PC-9 (cell line): ENCODE data around the gene CYGB. TPM values are rescaled to one million over a fixed set of nuclear protein-coding genes. Genes with fewer than 3 reads are reported as not detected.

Experiments
- BruUV-seq: library from RNA; stranded (reverse); fragments of 400-500 nt; replicated peaks from 2 replicates; lab custom pipeline; 2021; lab: Mats Ljungman, UMichigan
- CTCF ChIA-PET: fragments of 300-600 bp; sonication (Branson Sonifier 250); formaldehyde crosslinking; loops from one replicate; lab custom pipeline; 2022; ENCODE audit warnings: antibody characterized with exemption; lab: Charles Lee
- POLR2A ChIA-PET: fragments of 300-600 bp; sonication (Branson Sonifier 250); formaldehyde crosslinking; loops from one replicate; lab custom pipeline; 2022; ENCODE audit warnings: antibody characterized with exemption; ENCODE audit not compliant: unreplicated experiment; lab: Charles Lee
- DNase-seq, 2 experiments: peaks; one replicate each; pipeline versions ENCODE4 v3.0.0 to v3.0.0-alpha.2; 2015 to 2022; ENCODE audit warnings: mixed read lengths in 1 of 2
- H2AFZ ChIP-seq: fragments of 200-600 bp; sonication (generic); 2 replicates; pipeline ENCODE4 v1.8.1; 2017; ENCODE audit warnings: antibody characterized with exemption
- H3F3A ChIP-seq: fragments of 200-600 bp; sonication (generic); 2 replicates; pipeline ENCODE4 v1.8.1; 2017; ENCODE audit warnings: antibody characterized with exemption, mild to moderate bottlenecking, low read depth; ENCODE audit not compliant: insufficient read depth
- H3K27ac ChIP-seq: fragments of 200-600 bp; sonication (generic); 2 replicates; pipeline ENCODE4 v1.6.1; 2016; ENCODE audit warnings: mixed run types
- H3K27me3 ChIP-seq: fragments of 200-600 bp; sonication (generic); 2 replicates; pipeline ENCODE4 v1.6.1; 2016; ENCODE audit warnings: low read depth, mixed run types; ENCODE audit not compliant: insufficient read depth
- H3K36me3 ChIP-seq: fragments of 200-600 bp; sonication (generic); 2 replicates; pipeline ENCODE4 v1.6.1; 2016; ENCODE audit warnings: low read depth, mixed run types
- H3K4me1 ChIP-seq: fragments of 200-600 bp; sonication (generic); replicated peaks from 2 replicates; pipeline ENCODE4 v1.6.1; 2016; ENCODE audit warnings: mixed run types; ENCODE audit not compliant: insufficient read depth
- H3K4me2 ChIP-seq: fragments of 200-600 bp; sonication (generic); 2 replicates; pipeline ENCODE4 v1.6.1; 2017; ENCODE audit warnings: mixed run types
- H3K4me3 ChIP-seq: fragments of 200-600 bp; sonication (generic); 2 replicates; pipeline ENCODE4 v1.6.1; 2016; ENCODE audit warnings: mixed run types
- H3K79me2 ChIP-seq: fragments of 200-600 bp; sonication (generic); 2 replicates; pipeline ENCODE4 v1.6.1; 2017; ENCODE audit warnings: low read depth, mixed run types
- H3K9me2 ChIP-seq: fragments of 200-600 bp; sonication (generic); 2 replicates; pipeline ENCODE4 v1.8.1; 2017; ENCODE audit warnings: mild to moderate bottlenecking; ENCODE audit not compliant: insufficient read depth
- H3K9me3 ChIP-seq: fragments of 200-600 bp; sonication (generic); 2 replicates; pipeline ENCODE4 v1.8.1; 2016; ENCODE audit warnings: low read depth; ENCODE audit not compliant: insufficient read depth
- H4K20me1 ChIP-seq: fragments of 200-600 bp; sonication (generic); 2 replicates; pipeline ENCODE4 v1.8.1; 2017; ENCODE audit not compliant: insufficient read depth
- CTCF ChIP-seq: fragments of 200-600 bp; sonication (generic); conservative IDR thresholded peaks from 2 replicates; pipeline ENCODE4 v1.6.1; 2017; ENCODE audit warnings: mixed run types, antibody characterized with exemption, mild to moderate bottlenecking, moderate library complexity
- EZH2 ChIP-seq: fragments of 200-600 bp; sonication (generic); IDR thresholded peaks from 2 replicates; pipeline ENCODE4 v1.8.0; 2017; ENCODE audit warnings: antibody characterized with exemption, low read depth
- intact Hi-C: fragments of 100-400 bp; cut with micrococcal nuclease; formaldehyde crosslinking; loops from one replicate; pipeline ENCODE4 v1.10.0; 2022; ENCODE audit not compliant: unreplicated experiment
- total RNA-seq: library from RNA; stranded (reverse); gene quantifications from 2 replicates; pipeline ENCODE4 v1.2.3, GENCODE V29; 2021

CYGB gene
- total RNA-seq, 1 experiment from 2014 or later, result 1.1 TPM

GRCh38 chr17:76481071-76481655 lies 56.3 kb downstream of the CYGB start:
- Histone ChIP-seq H3K27ac (no peak overlapping the region), H3K9me2 (no peaks in the 10 kb centered on the region), H3K27me3 (no peaks in the 10 kb centered on the region), H3K79me2 (no peaks in the 10 kb centered on the region), H3K4me1 (no peaks in the 10 kb centered on the region; the same call in 1 of the 2 replicates), H3K4me2 (no peak overlapping the region), H3K4me3 (no peak overlapping the region), H3F3A (no peaks in the 10 kb centered on the region), H3K9me3 (no peaks in the 10 kb centered on the region), H2AFZ (no peak overlapping the region), H3K36me3 (no peaks in the 10 kb centered on the region), H4K20me1 (no peaks in the 10 kb centered on the region)
- no peak for DNase-seq
- ChIA-PET CTCF (interaction anchor here (0.6 kb wide), 1 partner anchor 71 kb away, joined by 3 read pairs; no protein-coding TSS in a partner anchor), POLR2A (no interaction called here)
- intact Hi-C loops, result no loop called here
- no TSS peak for BruUV-seq
- TF ChIP-seq CTCF (no peak), EZH2 (no peak)

- ChIA-PET CTCF (no interaction called here), POLR2A (interaction anchor here (0.6 kb wide), 1 partner anchor 12 kb away, joined by 3 read pairs; no protein-coding TSS in a partner anchor)
- no peaks in the 10 kb centered on the region for H3K9me2 ChIP-seq
- no peaks in the 10 kb centered on the region for H3K36me3 ChIP-seq
- no peak overlapping the region for H3K4me2 ChIP-seq
- no TSS peak for BruUV-seq
- H3K4me1 ChIP-seq, result no peaks in the 10 kb centered on the region; the same call in 1 of the 2 replicates
- H4K20me1 ChIP-seq, result no peaks in the 10 kb centered on the region
- H3K9me3 ChIP-seq, result no peaks in the 10 kb centered on the region
- H2AFZ ChIP-seq, result no peak overlapping the region
- no peaks in the 10 kb centered on the region for H3F3A ChIP-seq
- H3K79me2 ChIP-seq, result no peaks in the 10 kb centered on the region
- TF ChIP-seq EZH2, result no peak
- TF ChIP-seq CTCF, result no peak
- DNase-seq, result no peak
- no peak overlapping the region for H3K4me3 ChIP-seq
- no peaks in the 10 kb centered on the region for H3K27me3 ChIP-seq
- intact Hi-C loops, result no loop called here
- no peak overlapping the region for H3K27ac ChIP-seq
Observed at GRCh38 chr17:76480632-76481031, 56.9 kb downstream of the CYGB start.

DNA sequence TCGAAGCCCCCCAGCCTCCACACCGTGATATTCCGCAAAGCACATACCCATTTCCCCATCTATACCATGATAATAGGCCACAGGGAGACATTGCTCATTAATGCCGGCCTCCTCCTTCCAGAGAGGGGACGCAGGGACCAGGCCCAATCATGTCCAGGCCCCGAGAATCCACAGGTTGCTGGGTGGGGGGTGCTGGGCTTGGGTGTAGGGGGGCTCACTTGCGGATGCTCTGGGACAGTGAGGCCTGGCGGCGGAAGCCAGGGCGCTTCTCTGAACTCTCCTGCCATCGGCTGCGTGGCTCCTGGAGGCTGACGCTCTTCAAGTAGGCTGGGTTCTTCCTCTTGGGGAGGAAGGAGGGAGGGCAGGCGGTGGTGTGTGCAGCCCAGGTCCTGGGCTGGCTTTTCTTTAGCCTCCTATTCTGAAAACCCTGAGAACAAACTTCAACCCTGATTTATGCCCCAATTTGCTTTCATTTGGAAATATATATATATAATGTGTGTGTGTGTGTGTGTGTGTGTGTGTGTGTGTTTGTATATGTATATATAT lies 57.9 kb downstream of the CYGB start:
- Histone ChIP-seq H3K4me3 (no peak overlapping the region), H3K79me2 (no peaks in the 10 kb centered on the region), H3K4me1 (no peaks in the 10 kb centered on the region; the same call in 1 of the 2 replicates), H3K4me2 (no peak overlapping the region), H3K36me3 (no peaks in the 10 kb centered on the region), H4K20me1 (no peaks in the 10 kb centered on the region), H2AFZ (no peak overlapping the region), H3K9me2 (no peaks in the 10 kb centered on the region), H3K27ac (no peak overlapping the region), H3F3A (no peaks in the 10 kb centered on the region), H3K27me3 (no peaks in the 10 kb centered on the region), H3K9me3 (no peaks in the 10 kb centered on the region)
- ChIA-PET CTCF (no interaction called here), POLR2A (no interaction called here)
- BruUV-seq, result no TSS peak
- no peak for TF ChIP-seq CTCF
- no peak for TF ChIP-seq EZH2
- intact Hi-C loops, result no loop called here
- DNase-seq, result no peak
